ENCODE results near the gene TSPAN1.
A peak's percentile ranks its signal among the peaks of the same experiment; 100 is the strongest.

The TSPAN1 gene, protein sequence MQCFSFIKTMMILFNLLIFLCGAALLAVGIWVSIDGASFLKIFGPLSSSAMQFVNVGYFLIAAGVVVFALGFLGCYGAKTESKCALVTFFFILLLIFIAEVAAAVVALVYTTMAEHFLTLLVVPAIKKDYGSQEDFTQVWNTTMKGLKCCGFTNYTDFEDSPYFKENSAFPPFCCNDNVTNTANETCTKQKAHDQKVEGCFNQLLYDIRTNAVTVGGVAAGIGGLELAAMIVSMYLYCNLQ

GRCh38 chr1:46174448-46175231 lies at the start of gene TSPAN1:
Gene TSPAN1, plus strand, starts transcription at chr1:46175087. Its CDS starts 6,021 bp downstream, at chr1:46181108.
- H3K4me3 Mint-ChIP-seq: no peak within 1 kb of the TSS
- no peaks in the 10 kb centered on the region for H3K9me3 Mint-ChIP-seq
- H3K27me3 Mint-ChIP-seq (ENCODE audit: low read depth): peaks cover 2% of the 10 kb centered on the region
- no peaks in the 10 kb centered on the region for H3K4me1 Mint-ChIP-seq (ENCODE audit: low read depth)
- H3K36me3 Mint-ChIP-seq (ENCODE audit: low read depth): no peaks in the 10 kb centered on the region
- DNase-seq (ENCODE audit: low spot score): no peak
- no peak within 1 kb of the TSS for H3K27ac Mint-ChIP-seq

- no peak overlapping the region for H3K27ac Mint-ChIP-seq
- no peak for DNase-seq (ENCODE audit: low spot score)
- H3K36me3 Mint-ChIP-seq (ENCODE audit: low read depth): peaks cover 2% of the 10 kb centered on the region
- no peak overlapping the region for H3K4me3 Mint-ChIP-seq
- H3K4me1 Mint-ChIP-seq (ENCODE audit: low read depth): peaks cover 21% of the 10 kb centered on the region
- peaks cover 54% of the 10 kb centered on the region for H3K27me3 Mint-ChIP-seq (ENCODE audit: low read depth)
- no peaks in the 10 kb centered on the region for H3K9me3 Mint-ChIP-seq
Observed at GRCh38 chr1:46128344-46128743, 46.5 kb upstream of the TSPAN1 start.

GRCh38 chr1:46130121-46130520 lies 44.8 kb upstream of the TSPAN1 start:
- H3K27me3 Mint-ChIP-seq (ENCODE audit: low read depth): peaks cover 58% of the 10 kb centered on the region
- H3K9me3 Mint-ChIP-seq: no peaks in the 10 kb centered on the region
- no peak overlapping the region for H3K4me3 Mint-ChIP-seq
- no peak overlapping the region for H3K27ac Mint-ChIP-seq
- H3K4me1 Mint-ChIP-seq (ENCODE audit: low read depth): peaks cover 30% of the 10 kb centered on the region
- DNase-seq (ENCODE audit: low spot score): no peak
- peaks cover 2% of the 10 kb centered on the region for H3K36me3 Mint-ChIP-seq (ENCODE audit: low read depth)

DNA sequence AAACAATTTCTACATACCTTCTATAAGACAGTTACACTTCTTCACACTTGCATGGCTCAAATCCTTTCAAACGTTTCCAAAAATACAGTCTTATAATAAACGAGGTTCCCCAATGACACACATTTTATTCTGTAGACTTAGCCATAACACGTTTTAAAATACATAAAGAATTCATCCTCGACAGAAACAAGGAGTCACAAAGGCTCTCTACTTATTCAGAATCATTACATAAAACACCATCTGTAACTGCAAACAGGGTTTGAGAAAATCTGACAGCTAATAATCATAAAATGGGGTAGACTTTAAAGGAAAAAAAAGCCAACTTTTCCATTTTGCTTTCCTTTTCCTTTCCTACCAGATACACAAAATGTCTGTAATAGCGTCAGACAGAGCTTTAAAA lies 44.3 kb upstream of the TSPAN1 start:
- H3K9me3 Mint-ChIP-seq: no peaks in the 10 kb centered on the region
- peaks cover 2% of the 10 kb centered on the region for H3K36me3 Mint-ChIP-seq (ENCODE audit: low read depth)
- H3K4me3 Mint-ChIP-seq: peak overlapping the region; percentile 6
- H3K4me1 Mint-ChIP-seq (ENCODE audit: low read depth): peaks cover 30% of the 10 kb centered on the region
- H3K27ac Mint-ChIP-seq: no peak overlapping the region
- H3K27me3 Mint-ChIP-seq (ENCODE audit: low read depth): peaks cover 59% of the 10 kb centered on the region
- DNase-seq (ENCODE audit: low spot score): no peak

GRCh38 chr1:46131093-46131492 lies 43.8 kb upstream of the TSPAN1 start:
- no peak overlapping the region for H3K27ac Mint-ChIP-seq
- no peak for DNase-seq (ENCODE audit: low spot score)

GRCh38 chr1:46131712-46132528 lies 43.0 kb upstream of the TSPAN1 start:
- peak; percentile 15 for DNase-seq (ENCODE audit: low spot score)
- Mint-ChIP-seq H3K4me3 (peak overlapping the region; percentile 95), H3K9me3 (no peaks in the 10 kb centered on the region), H3K27me3 (ENCODE audit: low read depth) (peaks cover 59% of the 10 kb centered on the region), H3K4me1 (ENCODE audit: low read depth) (peaks cover 30% of the 10 kb centered on the region), H3K36me3 (ENCODE audit: low read depth) (peaks cover 2% of the 10 kb centered on the region), H3K27ac (peak overlapping the region; percentile 98)

More at GRCh38 chr1:46131093-46131492, 43.8 kb upstream of the TSPAN1 start:
- Mint-ChIP-seq H3K4me3 (peak overlapping the region; percentile 95), H3K4me1 (ENCODE audit: low read depth) (peaks cover 30% of the 10 kb centered on the region), H3K9me3 (no peaks in the 10 kb centered on the region), H3K36me3 (ENCODE audit: low read depth) (peaks cover 2% of the 10 kb centered on the region), H3K27me3 (ENCODE audit: low read depth) (peaks cover 57% of the 10 kb centered on the region)

GRCh38 chr1:46132529-46133180 lies 42.2 kb upstream of the TSPAN1 start, which contains the start of gene PIK3R3:
Gene PIK3R3, minus strand, starts transcription at chr1:46132629. Its CDS starts 677 bp downstream, at chr1:46131952.
- peak; percentile 95 for DNase-seq (ENCODE audit: low spot score)
- H3K27ac Mint-ChIP-seq: peak within 1 kb of the TSS; percentile 98
- H3K9me3 Mint-ChIP-seq: no peaks in the 10 kb centered on the region
- peaks cover 59% of the 10 kb centered on the region for H3K27me3 Mint-ChIP-seq (ENCODE audit: low read depth)
- H3K4me3 Mint-ChIP-seq: peak within 1 kb of the TSS; percentile 95
- H3K36me3 Mint-ChIP-seq (ENCODE audit: low read depth): peaks cover 2% of the 10 kb centered on the region
- peaks cover 30% of the 10 kb centered on the region for H3K4me1 Mint-ChIP-seq (ENCODE audit: low read depth)

GRCh38 chr1:46133181-46133658 lies 41.7 kb upstream of the TSPAN1 start:
- Mint-ChIP-seq H3K36me3 (ENCODE audit: low read depth) (peaks cover 2% of the 10 kb centered on the region), H3K4me3 (peak overlapping the region; percentile 95), H3K27me3 (ENCODE audit: low read depth) (peaks cover 54% of the 10 kb centered on the region), H3K9me3 (no peaks in the 10 kb centered on the region), H3K4me1 (ENCODE audit: low read depth) (peaks cover 30% of the 10 kb centered on the region), H3K27ac (peak overlapping the region; percentile 98)
- DNase-seq (ENCODE audit: low spot score): no peak

- H3K27me3 Mint-ChIP-seq (ENCODE audit: low read depth): peaks cover 56% of the 10 kb centered on the region
- H3K27ac Mint-ChIP-seq: no peak overlapping the region
- peaks cover 30% of the 10 kb centered on the region for H3K4me1 Mint-ChIP-seq (ENCODE audit: low read depth)
- H3K36me3 Mint-ChIP-seq (ENCODE audit: low read depth): peaks cover 2% of the 10 kb centered on the region
- no peaks in the 10 kb centered on the region for H3K9me3 Mint-ChIP-seq
- H3K4me3 Mint-ChIP-seq: peak overlapping the region; percentile 95
- no peak for DNase-seq (ENCODE audit: low spot score)
Observed at GRCh38 chr1:46133781-46134350, 41.0 kb upstream of the TSPAN1 start.

- no peak overlapping the region for H3K27ac Mint-ChIP-seq
Observed at GRCh38 chr1:46134660-46135331, 40.1 kb upstream of the TSPAN1 start.

GRCh38 chr1:46136711-46137110 lies 38.2 kb upstream of the TSPAN1 start:
- H3K27me3 Mint-ChIP-seq (ENCODE audit: low read depth): peaks cover 38% of the 10 kb centered on the region
- H3K4me1 Mint-ChIP-seq (ENCODE audit: low read depth): peaks cover 18% of the 10 kb centered on the region
- DNase-seq (ENCODE audit: low spot score): no peak
- H3K4me3 Mint-ChIP-seq: no peak overlapping the region
- no peak overlapping the region for H3K27ac Mint-ChIP-seq
- no peaks in the 10 kb centered on the region for H3K9me3 Mint-ChIP-seq
- peaks cover 2% of the 10 kb centered on the region for H3K36me3 Mint-ChIP-seq (ENCODE audit: low read depth)

More at GRCh38 chr1:46134660-46135331, 40.1 kb upstream of the TSPAN1 start:
- Mint-ChIP-seq H3K27me3 (ENCODE audit: low read depth) (peaks cover 51% of the 10 kb centered on the region), H3K4me3 (no peak overlapping the region), H3K4me1 (ENCODE audit: low read depth) (peaks cover 30% of the 10 kb centered on the region), H3K9me3 (no peaks in the 10 kb centered on the region), H3K36me3 (ENCODE audit: low read depth) (peaks cover 2% of the 10 kb centered on the region)
- DNase-seq (ENCODE audit: low spot score): no peak

DNA sequence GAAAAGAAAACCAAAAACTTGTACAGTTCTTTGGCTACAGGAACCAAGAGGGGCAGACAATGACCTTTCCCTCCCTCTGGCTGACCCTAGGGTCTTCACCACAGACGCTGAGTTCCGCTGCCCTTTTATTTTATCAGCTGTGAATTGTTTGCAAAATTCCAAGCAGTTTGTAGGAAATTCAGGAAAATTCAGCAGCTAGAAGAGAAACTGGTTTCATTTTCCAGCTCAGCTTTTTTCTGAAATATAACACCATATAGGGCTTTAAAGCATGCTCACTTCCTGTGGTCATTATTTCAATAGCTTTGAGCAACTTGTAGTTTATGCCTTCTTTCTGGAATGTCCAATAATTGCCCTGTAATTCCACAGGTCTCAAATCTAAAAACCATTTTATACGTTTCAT lies 37.0 kb upstream of the TSPAN1 start:
- Mint-ChIP-seq H3K36me3 (ENCODE audit: low read depth) (no peaks in the 10 kb centered on the region), H3K27me3 (ENCODE audit: low read depth) (peaks cover 29% of the 10 kb centered on the region), H3K27ac (no peak overlapping the region), H3K4me1 (ENCODE audit: low read depth) (peaks cover 13% of the 10 kb centered on the region), H3K9me3 (no peaks in the 10 kb centered on the region), H3K4me3 (no peak overlapping the region)
- DNase-seq (ENCODE audit: low spot score): no peak

All from T-helper 2 cell treated with Interferon-gamma antibody and Interleukin-4, amounts not matched to agents 5 μg/mL and 100 μg/mL, for 36 hours (primary cell).